ENCODE results near the gene OR51B5.
"Not testable (repeated sequence)": the region's sequence is repeated elsewhere in the genome, so short reads cannot be mapped to it uniquely, and the experiment has no call there.

Gene OR51B5, protein sequence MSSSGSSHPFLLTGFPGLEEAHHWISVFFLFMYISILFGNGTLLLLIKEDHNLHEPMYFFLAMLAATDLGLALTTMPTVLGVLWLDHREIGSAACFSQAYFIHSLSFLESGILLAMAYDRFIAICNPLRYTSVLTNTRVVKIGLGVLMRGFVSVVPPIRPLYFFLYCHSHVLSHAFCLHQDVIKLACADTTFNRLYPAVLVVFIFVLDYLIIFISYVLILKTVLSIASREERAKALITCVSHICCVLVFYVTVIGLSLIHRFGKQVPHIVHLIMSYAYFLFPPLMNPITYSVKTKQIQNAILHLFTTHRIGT

DNA sequence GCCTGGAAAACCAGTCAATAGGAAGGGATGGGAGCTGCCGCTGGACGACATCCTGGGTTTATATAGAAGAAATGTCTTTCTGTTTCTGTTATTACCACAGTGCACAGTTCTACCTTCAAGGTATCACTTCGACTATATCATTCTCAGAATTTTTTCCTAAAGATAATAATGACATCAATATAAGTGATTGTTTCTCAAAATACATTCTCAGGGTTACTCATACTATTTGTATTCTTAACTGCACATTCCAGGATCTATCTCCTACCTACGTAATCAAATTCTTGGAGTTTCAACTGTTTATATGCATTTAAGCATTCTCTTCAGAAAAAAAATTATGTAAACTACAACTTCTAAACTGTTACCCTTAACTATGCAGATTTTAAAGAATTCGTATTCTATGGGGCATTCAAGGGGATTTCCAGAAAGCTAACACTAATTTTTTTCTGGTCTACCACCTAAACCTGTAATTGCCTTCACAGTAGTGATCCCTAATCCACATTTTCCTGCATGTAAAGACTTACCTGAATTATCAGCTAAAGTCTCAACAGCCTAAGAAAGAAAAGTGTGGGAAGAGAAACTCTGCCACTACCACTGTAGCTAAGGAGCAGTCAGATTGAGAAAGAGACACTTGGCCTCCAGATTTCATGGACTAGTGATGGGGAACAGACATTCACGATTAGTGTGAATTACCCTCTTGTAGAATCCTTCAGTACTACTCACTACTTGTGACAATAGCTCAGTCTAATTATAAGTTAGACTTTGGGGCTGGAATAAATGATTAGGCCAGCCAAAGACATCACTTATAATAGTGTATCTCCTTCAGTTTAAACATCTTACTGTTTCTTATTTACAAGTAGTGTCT lies at the start of gene OR51B5:
Gene OR51B5 (minus strand): TSS at position 51 of the 862 bp plus-strand sequence. CDS start 0 bp downstream, at position 51.
- no peak for FAIRE-seq

DNA sequence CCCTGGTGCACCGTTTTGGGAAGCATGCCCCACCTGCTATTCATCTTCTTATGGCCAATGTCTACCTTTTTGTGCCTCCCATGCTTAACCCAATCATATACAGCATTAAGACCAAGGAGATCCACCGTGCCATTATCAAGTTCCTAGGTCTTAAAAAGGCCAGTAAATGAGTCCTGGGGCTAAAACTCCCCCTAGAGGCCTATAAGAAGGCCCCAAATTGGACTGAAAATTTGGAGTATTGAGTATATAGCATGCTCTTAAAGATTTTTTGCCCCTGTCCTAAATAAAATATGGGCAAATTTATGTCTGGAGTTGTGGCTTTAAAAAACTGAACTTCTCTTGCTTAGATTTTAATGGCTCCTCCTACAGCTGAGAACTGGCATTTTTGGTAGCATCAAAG lies 46.9 kb upstream of the OR51B5 start:
- no peak for FAIRE-seq

DNA sequence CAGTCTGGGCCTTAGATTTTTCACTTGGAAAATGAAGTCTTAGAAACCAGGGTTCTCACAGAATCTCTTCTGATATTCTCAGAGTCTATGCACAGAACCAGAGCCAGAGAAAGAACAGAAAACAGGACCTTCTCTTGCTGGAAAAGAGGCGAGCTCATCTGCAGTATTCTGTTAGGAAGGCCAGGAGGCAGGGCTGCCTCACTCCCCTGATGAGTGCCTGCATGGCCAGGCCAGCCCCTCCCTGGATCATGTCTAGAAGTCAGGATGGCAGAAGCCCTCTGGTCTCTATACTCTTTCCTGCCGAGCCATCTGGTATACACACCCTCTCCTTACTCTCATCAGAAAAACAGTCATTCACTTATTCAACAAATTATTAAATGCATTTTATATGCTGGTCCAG lies 41.0 kb upstream of the OR51B5 start:
- FAIRE-seq: no peak

DNA sequence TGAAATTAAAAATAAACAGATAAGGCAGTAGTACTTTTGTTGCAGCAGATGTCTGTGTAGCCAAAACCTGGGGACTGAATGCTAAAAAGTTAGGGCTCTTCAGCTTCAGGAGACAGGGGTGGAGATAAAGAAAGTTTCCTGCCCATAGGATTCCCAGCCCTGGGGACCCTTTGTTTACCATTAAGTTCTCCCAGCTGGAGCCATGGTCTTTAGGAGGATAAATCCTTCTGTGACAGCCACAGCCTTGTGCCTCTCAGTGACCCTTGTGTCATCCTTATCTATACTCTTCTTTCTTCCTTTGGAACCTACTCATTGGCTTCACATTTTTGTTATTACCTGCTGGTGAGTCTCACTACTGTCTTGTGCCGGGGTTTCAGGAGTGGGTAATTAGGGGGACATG lies 40.3 kb upstream of the OR51B5 start, which contains the start of gene OR51M1:
Gene OR51M1 (plus strand): TSS at position 237 of the 400 bp plus-strand sequence. CDS start 5,587 bp downstream, outside the sequence.
- FAIRE-seq: no peak

DNA sequence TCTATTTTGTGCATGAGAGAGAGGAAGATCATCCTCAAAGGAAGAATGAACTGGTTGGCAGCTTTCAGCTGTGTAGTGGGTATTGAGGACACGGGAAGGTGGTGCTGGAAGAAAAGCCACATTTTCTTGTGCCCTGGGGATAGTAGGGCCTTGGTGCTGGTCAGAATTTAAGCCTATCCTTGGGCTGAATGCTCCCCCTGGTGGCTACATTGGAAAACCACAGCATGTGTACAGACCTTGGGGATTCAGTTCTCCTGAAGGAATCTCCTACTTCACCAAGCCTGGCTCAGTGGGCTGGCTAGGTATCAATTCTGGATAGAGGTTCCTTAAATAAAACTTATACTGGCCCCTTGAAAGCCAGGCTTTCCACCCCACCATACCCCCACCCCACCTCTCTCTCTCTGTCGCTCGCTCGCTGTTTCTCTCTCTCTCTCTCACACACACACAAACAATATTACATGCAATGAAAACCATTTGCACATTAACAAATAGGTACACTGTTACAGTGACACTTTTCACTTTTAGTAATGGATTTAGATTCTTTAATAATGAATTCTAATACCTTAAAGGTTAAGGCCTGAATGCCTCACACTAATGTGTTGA lies 37.5 kb upstream of the OR51B5 start:
- no peak for FAIRE-seq

DNA sequence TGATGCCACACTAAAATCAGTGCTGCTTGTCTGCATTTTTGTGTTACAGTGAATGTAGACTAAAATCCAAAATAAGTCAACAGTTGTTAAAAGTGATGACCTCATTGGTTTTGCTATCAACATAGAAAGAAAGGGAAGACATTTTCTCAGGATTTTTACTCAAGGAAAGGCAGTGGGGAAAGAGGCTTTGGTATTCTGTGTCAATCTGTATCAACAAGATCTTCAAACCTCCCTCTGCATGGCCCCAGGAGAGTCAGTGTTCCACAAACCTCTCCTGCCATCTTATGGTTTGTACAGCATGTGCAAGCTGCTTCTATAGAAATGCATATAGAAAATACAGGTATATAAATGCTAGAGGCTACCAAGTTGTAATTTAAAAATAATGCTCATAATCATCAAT lies 26.5 kb upstream of the OR51B5 start:
- no peak for FAIRE-seq

DNA sequence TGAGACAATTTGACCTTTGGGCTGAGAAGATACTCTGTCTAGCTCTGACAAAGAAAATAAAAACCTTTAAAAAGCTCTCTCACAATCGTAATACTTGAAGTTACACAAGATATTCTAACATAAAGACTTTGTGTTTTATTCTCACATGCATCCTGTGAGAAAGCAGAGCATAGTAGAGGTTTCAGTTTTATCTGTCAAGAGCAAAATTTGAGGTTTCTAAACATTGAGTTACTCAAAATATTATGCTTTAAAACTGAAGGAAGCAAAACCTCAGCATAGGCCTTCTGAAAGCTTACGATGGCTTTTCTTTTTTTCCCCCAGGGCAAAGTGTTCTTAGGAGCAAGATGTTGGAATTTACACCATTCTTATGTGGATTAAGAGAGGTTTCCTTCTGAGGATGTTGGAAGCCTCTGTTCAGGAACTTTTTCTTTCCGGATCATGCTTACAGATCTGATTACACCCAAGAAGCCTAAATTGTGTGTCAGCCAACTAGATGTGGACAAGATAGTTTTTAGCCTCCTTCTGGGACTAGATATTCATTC lies 25.2 kb upstream of the OR51B5 start:
- no peak for FAIRE-seq

DNA sequence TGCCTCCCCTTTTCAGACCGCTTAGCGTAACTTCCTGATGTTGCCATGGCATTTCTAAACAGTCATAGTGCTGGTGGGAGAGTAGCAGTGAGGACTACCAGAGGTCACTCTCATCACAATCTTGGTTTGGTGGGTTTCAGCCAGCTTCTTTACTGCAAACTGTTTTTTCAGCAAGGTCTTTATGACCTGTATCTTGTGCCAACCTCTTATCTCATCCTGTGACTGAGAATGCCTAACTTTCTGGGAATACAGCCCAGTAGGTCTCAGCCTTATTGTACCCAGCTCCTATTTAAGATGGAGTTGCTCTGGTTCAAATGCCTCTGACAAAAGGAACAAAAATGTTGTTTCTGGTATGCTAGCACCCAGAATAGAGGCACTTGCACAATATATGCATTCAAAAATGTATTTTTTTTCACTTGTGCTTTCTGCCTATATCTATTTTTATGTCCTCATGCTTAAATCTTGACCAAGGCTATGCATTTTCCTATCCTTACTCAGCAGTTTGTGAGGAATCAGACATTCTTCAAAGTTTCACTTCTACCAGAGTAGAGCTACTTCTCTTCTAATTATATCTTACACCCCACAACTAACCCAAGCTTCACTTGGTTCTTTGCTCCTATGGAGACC lies 24.2 kb upstream of the OR51B5 start:
- FAIRE-seq: no peak

DNA sequence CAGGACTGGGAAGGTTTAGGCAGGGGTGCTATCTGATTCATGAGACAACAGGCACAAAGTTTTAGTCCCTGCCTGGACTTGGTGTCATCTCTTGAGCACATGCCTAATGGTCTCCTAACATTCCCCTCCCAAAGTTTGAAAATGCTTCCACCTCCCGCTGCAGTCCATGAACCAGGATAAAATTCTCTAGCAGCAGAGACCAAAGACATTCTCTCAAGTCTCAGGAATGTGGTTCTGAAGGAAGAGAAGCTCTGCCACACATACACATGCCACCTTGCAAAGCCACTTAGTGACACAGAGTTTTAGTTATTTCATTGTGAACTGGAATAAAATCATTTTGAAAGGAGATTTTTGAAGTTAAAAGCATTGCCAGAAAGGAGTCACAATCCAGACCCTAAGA lies 23.5 kb upstream of the OR51B5 start:
- FAIRE-seq: no peak

DNA sequence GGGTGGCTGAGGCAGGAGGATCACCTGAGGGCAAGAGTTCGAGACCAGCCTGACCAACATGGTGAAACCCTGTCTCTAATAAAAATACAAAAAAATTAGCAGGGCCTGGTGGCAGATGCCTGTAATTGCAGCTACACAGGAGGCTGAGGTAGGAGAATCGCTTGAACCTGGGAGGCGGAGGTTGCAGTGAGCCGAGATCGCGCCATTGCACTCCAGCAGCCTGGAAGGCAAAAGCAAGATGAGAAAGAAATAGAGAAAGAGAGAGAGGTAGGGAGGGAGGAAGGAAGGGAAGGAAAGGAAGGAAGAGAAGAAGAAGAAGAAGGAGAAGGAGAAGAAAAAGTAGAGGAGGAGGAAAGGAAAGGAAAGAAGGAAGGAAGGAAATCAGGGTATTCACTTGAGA lies 23.0 kb upstream of the OR51B5 start:
- FAIRE-seq: not testable (repeated sequence)

DNA sequence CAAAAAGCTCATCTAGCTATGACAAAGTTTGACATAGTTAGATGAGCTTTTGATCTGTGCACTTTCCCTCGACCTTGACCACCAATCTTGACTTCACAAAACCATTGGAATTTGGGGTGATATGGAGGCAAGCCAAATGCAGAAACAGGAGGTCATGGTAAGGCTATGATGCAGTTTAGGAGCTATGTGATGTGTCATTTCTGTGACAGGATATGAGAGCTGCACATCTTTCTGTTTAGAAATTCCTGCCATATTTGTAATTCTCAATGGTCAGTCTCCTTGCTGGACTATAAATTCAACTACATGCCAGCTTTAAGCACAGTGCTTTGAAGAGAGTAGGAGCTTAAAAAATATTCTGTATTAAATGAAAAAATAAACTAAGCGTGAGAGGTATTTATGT lies 20.9 kb upstream of the OR51B5 start:
- no peak for FAIRE-seq

DNA sequence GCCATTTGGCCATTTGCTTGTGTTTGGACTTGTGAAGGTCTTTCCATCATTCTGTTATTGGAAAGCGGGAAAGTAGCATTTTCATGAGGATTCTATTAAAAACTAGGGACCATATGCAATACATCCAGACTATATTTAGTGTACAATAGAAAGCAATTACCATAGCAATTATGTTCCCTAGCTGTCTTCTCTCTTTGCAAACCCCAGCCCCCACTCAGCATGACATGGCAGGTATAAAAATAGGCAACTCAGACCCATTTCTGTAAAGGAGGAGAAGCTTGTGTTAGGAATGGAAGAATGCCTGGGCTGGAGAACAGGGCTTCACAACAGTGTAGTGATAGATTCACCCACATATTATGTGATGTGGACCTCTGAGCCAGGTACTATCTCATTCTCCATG lies 20.4 kb upstream of the OR51B5 start:
- no peak for FAIRE-seq

DNA sequence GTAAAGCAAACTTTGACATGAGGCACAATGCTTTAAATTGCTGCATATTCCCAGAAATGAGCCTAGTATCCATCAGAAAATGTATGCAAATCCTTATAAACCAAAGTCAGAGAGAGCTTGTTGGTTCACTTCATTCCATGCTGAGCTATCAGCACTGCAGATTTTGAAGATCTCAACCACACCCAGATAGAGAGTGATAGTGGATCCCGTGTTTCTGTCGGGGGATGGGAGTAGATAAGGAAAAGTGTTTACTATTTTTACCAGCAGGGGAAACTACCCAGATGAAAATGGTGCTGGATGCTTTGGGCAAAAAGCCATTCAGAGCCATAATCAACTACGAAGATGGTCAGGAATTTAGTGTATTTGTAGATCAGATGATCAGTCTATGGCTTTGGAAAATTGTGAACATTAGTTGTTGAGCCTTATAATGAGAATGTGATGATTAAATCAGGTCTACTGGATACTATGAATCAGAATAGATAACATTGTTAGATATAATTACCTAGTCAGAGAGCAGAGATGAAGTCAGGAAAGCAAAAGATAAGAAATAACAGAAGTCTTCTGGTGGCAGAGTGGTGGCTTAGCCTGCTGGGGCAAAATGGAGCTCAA lies 18.8 kb upstream of the OR51B5 start:
- no peak for FAIRE-seq

DNA sequence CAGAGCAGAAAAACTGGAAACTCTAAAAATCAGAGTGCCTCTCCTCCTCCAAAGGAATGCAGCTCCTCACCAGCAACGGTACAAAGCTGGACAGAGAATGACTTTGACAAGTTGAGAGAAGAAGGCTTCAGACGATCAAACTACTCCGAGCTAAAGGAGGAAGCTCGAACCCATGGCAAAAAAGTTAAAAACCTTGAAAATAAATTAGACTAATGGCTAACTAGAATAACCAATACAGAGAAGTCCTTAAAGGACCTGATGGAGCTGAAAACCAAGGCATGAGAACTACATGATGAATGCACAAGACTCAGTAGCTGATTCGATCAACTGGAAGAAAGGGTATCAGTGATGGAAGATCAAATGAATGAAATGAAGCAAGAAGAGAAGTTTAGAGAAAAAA lies 12.7 kb upstream of the OR51B5 start:
- not testable (repeated sequence) for FAIRE-seq

DNA sequence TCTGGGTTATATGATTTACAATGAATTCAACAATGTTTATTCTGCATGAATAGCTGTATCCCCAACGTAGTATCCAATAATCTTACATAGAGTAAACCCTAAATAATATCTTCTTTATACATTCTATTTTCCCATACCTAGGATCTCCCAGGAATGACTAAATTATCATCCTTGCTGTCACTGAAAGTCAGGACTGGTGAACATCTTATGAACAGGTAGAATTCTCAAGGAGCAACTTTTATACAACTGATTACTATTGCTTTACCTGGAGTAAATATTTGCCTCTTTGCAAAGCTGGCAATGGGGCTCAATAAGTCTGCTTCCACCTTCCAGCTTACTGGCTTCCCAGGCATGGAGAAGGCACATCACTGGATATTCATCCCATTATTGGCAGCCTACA lies 7.9 kb upstream of the OR51B5 start, which contains the start of gene OR51B6:
Gene OR51B6 (plus strand): TSS at position 301 of the 400 bp plus-strand sequence. CDS start 0 bp downstream, at position 301.
- FAIRE-seq: no peak

DNA sequence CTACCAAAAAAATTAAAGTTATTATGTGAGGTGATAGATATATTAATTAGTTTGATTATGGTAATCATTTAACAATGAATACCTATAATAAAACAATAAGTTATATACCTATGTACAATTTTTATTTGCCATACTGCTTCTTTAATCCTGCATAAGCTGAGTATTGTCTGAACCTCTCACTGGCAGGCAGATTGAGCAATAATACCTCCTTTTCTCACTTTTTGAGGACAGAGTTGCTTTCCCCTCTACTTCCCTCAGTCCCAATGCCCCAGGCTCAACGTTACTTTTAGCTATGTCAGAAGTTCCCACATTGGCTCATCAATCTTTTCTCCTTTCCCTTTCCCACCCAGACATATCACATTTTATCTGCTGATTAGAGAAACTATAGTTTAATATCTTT lies 6.2 kb upstream of the OR51B5 start:
- no peak for FAIRE-seq

DNA sequence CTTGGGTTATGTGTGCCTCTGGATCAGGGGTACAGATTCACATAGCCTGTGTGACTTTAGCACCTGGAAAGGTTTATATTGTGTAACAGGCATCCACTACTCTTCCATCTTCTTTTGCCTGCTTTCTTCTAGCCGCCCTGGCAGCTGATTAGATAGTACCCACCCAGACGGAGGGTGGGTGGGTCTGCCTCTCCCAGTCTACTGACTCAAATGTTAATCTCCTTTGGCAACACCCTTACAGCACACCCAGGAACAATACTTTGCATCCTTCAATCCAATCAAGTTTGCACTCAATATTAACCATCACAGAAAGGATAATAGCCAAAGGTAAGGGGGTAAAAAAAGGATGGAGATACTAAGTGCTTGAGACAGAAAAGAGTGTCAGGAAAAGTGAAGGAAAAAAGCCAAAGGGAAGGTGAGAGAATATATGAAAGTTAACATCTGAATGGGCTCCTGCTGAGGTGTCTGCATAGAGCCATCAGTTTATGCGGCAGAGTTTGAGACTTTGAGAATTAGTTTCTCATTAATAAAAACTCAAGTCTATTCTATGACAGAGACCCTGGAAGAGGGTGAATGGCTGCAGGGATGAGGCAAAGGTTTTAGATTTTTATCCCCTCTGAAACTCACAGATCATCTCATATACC lies 5.3 kb upstream of the OR51B5 start:
- no peak for FAIRE-seq

DNA sequence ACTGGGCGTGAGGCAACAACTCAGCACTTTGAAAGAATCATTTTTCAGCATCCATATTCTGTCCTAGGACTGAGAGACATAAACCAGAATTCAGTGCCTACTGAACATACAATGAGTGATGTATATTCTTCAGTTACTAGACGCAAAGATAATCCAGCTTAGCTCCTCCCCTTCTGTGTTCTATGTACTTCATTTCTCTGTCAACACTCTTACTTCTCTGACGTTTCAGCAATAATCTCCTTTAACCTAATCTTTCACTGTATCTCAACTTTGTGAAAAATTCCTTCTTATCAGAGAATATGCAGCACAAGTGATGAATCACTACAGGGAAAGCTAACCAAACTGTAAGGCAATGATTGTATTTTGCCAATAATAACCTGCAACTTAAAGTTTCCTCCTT lies 2.5 kb upstream of the OR51B5 start:
- no peak for FAIRE-seq

DNA sequence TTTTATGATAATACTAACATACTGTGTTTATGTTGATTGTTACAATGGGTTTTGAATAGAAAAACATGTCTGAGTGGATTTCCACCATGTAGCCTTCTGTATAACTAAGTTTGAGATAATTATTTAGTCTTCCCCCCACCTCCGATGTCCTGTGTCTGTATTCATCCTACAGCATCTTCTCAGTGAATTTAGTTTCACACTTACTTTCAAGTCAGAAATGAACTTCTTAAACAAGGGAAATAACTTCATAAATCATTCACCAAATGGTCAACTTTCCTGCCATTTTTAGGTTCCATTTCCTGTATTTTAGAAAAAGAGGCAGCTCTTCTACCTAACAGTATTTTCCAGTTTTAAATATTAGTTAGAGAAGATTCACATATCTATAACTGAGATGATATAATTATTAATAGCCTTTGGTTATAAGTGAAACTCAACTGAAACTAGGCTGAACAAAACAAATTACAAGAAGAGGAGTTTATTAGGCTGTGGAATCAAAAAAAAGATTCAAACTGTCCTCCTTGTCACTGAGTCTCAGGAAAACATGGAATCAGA lies 3.5 kb downstream of the OR51B5 start:
- no peak for FAIRE-seq

DNA sequence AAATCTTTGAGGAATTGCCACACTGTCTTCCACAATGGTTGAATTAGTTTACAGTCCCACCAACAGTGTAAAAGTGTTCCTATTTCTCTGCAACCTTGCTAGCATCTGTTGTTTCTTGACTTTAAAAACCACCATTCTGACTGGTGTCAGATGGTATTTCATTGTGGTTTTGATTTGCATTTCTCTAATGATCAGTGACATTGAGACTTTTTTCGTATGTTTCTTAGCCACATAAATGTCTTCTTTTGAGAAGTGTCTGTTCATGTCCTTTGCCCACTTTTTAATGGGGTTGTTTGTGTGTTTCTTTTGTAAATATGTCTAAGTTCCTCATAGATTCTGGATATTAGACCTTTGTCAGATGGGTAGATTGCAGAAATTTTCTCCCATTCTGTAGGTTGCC lies 6.1 kb downstream of the OR51B5 start:
- not testable (repeated sequence) for FAIRE-seq

DNA sequence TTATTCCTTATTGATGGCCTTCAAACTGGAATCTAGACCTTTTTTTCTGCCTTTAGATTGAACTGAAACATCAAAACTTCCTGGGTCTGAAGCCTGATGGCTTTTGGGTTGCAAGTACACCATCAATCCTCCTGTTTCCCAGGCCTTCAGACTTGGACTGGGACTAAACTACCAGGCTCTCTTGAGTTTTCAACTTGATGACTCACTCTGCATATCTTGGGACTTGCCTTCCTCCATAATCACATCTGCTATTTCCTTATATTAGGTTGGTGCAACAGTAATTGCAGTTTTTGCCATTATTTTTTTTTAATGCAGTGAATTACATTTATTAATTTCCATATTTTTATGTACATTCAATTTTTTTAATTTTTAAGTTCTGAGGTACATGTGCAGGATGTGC lies 7.0 kb downstream of the OR51B5 start:
- no peak for FAIRE-seq
